ENCODE measurements around the gene DHX30.

DNA sequence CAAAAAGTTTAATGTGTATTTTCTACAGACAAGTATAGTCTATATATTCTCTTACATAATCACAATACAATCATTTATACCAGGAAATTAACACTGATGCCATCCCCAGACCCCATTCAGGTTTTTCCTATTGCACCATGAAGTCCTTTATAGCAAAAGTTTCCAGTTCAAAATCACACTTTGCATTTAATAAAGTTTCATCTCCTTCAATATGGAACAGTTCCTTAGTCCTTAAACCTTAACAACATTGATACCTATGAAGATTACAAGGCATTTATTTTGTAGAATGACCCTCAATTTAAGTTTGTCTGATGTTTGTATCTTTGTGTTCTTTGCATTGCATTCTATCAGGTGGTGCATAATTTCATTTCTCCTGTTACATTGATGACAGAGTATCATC, 19.3 kb upstream of the DHX30 start:
- TF ChIP-seq SIN3A (IDR thresholded peaks at IDR 0.05; ENCODE audit: borderline replicate concordance, insufficient read depth, low read depth, low read length) (no peak), POLR2AphosphoS5 (IDR thresholded peaks at IDR 0.05; ENCODE audit: low read depth, low read length) (no peak)
- TF ChIP-seq, protein P1, sequence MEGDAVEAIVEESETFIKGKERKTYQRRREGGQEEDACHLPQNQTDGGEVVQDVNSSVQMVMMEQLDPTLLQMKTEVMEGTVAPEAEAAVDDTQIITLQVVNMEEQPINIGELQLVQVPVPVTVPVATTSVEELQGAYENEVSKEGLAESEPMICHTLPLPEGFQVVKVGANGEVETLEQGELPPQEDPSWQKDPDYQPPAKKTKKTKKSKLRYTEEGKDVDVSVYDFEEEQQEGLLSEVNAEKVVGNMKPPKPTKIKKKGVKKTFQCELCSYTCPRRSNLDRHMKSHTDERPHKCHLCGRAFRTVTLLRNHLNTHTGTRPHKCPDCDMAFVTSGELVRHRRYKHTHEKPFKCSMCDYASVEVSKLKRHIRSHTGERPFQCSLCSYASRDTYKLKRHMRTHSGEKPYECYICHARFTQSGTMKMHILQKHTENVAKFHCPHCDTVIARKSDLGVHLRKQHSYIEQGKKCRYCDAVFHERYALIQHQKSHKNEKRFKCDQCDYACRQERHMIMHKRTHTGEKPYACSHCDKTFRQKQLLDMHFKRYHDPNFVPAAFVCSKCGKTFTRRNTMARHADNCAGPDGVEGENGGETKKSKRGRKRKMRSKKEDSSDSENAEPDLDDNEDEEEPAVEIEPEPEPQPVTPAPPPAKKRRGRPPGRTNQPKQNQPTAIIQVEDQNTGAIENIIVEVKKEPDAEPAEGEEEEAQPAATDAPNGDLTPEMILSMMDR (IDR thresholded peaks at IDR 0.05), result no peak
- TF ChIP-seq, protein P2, sequence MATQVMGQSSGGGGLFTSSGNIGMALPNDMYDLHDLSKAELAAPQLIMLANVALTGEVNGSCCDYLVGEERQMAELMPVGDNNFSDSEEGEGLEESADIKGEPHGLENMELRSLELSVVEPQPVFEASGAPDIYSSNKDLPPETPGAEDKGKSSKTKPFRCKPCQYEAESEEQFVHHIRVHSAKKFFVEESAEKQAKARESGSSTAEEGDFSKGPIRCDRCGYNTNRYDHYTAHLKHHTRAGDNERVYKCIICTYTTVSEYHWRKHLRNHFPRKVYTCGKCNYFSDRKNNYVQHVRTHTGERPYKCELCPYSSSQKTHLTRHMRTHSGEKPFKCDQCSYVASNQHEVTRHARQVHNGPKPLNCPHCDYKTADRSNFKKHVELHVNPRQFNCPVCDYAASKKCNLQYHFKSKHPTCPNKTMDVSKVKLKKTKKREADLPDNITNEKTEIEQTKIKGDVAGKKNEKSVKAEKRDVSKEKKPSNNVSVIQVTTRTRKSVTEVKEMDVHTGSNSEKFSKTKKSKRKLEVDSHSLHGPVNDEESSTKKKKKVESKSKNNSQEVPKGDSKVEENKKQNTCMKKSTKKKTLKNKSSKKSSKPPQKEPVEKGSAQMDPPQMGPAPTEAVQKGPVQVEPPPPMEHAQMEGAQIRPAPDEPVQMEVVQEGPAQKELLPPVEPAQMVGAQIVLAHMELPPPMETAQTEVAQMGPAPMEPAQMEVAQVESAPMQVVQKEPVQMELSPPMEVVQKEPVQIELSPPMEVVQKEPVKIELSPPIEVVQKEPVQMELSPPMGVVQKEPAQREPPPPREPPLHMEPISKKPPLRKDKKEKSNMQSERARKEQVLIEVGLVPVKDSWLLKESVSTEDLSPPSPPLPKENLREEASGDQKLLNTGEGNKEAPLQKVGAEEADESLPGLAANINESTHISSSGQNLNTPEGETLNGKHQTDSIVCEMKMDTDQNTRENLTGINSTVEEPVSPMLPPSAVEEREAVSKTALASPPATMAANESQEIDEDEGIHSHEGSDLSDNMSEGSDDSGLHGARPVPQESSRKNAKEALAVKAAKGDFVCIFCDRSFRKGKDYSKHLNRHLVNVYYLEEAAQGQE (IDR thresholded peaks at IDR 0.05; ENCODE audit: insufficient read depth in 1 of 2, low read depth in 2 of 2, low read length in 1 of 2), result no peak
